SK-N-SH (cell line): ENCODE measurements around the gene BAIAP2L2.

Source experiments
- GATA2 ChIP-seq: sonication (generic); formaldehyde crosslinking; IDR thresholded peaks from 2 replicates; pipeline ENCODE4 v1.5.0; 2020; ENCODE audit warnings: mild to moderate bottlenecking, missing genetic modification reagents
- RAD21 ChIP-seq: IDR thresholded peaks from 2 replicates; pipeline ENCODE4 v1.6.1; 2012; ENCODE audit warnings: mild to moderate bottlenecking, low read length
- SIN3A ChIP-seq: IDR thresholded peaks from 2 replicates; pipeline ENCODE4 v1.6.1; 2012; ENCODE audit warnings: low read depth, mild to moderate bottlenecking, low read length, moderate library complexity, borderline replicate concordance
- TF ChIP-seq, protein P1 (sequence below): fragments of 200-600 bp; sonication (generic); IDR thresholded peaks from 2 replicates; pipeline ENCODE4 v1.6.1; 2017; ENCODE audit warnings: antibody characterized with exemption, mild to moderate bottlenecking, moderate library complexity

GRCh38 chr22:38129856-38130255, 19.4 kb upstream of the BAIAP2L2 start:
- TF ChIP-seq, protein P1, sequence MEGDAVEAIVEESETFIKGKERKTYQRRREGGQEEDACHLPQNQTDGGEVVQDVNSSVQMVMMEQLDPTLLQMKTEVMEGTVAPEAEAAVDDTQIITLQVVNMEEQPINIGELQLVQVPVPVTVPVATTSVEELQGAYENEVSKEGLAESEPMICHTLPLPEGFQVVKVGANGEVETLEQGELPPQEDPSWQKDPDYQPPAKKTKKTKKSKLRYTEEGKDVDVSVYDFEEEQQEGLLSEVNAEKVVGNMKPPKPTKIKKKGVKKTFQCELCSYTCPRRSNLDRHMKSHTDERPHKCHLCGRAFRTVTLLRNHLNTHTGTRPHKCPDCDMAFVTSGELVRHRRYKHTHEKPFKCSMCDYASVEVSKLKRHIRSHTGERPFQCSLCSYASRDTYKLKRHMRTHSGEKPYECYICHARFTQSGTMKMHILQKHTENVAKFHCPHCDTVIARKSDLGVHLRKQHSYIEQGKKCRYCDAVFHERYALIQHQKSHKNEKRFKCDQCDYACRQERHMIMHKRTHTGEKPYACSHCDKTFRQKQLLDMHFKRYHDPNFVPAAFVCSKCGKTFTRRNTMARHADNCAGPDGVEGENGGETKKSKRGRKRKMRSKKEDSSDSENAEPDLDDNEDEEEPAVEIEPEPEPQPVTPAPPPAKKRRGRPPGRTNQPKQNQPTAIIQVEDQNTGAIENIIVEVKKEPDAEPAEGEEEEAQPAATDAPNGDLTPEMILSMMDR: no peak
- no peak for TF ChIP-seq RAD21
- TF ChIP-seq GATA2: no peak
- TF ChIP-seq SIN3A: no peak
